ENCODE measurements around the gene TSG101.

- TF ChIP-seq, protein P1, sequence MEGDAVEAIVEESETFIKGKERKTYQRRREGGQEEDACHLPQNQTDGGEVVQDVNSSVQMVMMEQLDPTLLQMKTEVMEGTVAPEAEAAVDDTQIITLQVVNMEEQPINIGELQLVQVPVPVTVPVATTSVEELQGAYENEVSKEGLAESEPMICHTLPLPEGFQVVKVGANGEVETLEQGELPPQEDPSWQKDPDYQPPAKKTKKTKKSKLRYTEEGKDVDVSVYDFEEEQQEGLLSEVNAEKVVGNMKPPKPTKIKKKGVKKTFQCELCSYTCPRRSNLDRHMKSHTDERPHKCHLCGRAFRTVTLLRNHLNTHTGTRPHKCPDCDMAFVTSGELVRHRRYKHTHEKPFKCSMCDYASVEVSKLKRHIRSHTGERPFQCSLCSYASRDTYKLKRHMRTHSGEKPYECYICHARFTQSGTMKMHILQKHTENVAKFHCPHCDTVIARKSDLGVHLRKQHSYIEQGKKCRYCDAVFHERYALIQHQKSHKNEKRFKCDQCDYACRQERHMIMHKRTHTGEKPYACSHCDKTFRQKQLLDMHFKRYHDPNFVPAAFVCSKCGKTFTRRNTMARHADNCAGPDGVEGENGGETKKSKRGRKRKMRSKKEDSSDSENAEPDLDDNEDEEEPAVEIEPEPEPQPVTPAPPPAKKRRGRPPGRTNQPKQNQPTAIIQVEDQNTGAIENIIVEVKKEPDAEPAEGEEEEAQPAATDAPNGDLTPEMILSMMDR (IDR thresholded peaks at IDR 0.05) = no peak
- TF ChIP-seq POLR2A (IDR thresholded peaks at IDR 0.05) = no peak
Observed at GRCh38 chr11:18548001-18548400, 21.3 kb upstream of the TSG101 start.

All from uterus (tissue), 2 donors.